Epithelial cell of proximal tubule (primary cell): Measurements from ENCODE around the gene FREM2. TPM values are rescaled to one million over a fixed set of nuclear protein-coding genes. Genes with fewer than 3 reads are reported as not detected.

Experiments used
- DNase-seq: peaks from one replicate; pipeline ENCODE4 v3.0.0-alpha.2; 2011; ENCODE audit warnings: low read depth
- H3K4me3 ChIP-seq: 2 replicates; pipeline ENCODE4 v1.5.1; 2011; ENCODE audit warnings: low read depth, mild to moderate bottlenecking, low read length
- total RNA-seq: library from RNA; depleted of rRNA; stranded (reverse); fragments of >200 nt; gene quantifications from 2 replicates; pipeline ENCODE4 v1.2.3, GENCODE V29; 2015
- TF ChIP-seq, protein P1 (sequence below): conservative IDR thresholded peaks from 2 replicates; pipeline ENCODE4 v1.5.1; 2012; ENCODE audit warnings: low read depth, mild to moderate bottlenecking, low read length

The FREM2 gene
- total RNA-seq, 1 donor from 2014 or later: 3.7 TPM

DNA sequence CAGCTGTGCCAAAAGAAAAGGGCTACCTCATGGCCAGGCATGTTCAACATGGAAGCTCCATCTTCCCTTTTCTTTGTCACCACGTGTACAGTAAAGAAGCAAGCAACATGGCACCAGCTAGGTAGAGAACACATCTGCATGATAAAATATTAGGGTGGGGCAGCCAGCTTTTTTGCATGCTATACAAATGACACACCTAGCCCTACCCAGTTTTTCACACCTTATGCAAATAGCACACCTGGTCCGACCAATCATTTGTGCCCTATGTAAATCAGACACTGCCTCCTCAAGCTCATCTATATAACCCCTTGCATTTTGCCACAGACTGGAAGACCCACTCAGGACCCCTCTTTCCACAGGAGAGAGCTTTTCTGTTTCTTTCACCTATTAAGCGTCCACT lies 218.2 kb downstream of the FREM2 start:
- H3K4me3 ChIP-seq: no peak overlapping the region
- TF ChIP-seq, protein P1, sequence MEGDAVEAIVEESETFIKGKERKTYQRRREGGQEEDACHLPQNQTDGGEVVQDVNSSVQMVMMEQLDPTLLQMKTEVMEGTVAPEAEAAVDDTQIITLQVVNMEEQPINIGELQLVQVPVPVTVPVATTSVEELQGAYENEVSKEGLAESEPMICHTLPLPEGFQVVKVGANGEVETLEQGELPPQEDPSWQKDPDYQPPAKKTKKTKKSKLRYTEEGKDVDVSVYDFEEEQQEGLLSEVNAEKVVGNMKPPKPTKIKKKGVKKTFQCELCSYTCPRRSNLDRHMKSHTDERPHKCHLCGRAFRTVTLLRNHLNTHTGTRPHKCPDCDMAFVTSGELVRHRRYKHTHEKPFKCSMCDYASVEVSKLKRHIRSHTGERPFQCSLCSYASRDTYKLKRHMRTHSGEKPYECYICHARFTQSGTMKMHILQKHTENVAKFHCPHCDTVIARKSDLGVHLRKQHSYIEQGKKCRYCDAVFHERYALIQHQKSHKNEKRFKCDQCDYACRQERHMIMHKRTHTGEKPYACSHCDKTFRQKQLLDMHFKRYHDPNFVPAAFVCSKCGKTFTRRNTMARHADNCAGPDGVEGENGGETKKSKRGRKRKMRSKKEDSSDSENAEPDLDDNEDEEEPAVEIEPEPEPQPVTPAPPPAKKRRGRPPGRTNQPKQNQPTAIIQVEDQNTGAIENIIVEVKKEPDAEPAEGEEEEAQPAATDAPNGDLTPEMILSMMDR: no peak
- DNase-seq: no peak

DNA sequence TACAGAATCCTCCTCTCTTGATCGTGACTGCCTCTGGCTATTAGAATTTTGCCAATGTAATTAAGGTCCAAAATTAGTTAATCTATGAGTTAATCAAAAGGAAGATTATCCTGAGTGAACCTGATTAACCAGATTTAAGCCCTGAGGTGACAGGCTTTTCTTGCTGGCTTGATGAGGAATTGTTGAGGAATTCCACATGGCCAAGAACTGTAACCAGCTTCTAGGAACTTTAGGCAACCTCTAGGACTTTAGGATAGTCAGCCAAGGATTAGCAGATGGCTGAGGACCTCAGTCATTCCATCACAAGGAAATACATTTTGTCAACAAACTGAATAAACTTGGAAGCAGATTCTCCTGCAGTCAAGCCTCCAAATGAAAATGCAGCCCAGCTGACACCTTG lies 219.0 kb downstream of the FREM2 start:
- peak; percentile 42 for DNase-seq
- TF ChIP-seq, protein P1: no peak
- no peak overlapping the region for H3K4me3 ChIP-seq

DNA sequence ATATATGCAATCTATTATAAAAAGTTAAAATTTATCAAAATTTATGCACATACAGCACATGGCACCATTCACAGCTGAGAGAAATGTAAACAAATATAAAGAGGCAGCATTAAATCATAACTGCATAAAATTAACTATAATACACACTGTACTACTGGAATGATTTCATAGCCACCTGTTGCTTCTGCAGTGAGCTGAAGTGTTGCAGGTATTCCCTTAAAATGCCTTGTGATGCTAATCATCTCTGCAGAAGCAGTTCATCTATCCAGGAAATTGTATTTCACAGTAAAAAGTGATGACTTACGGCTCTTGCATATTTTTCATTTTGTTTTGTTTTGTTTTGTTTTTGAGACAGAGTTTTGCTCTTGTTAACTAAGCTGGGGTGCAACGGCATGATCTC lies 221.7 kb downstream of the FREM2 start:
- no peak for DNase-seq
- no peak overlapping the region for H3K4me3 ChIP-seq
- TF ChIP-seq, protein P1: no peak

DNA sequence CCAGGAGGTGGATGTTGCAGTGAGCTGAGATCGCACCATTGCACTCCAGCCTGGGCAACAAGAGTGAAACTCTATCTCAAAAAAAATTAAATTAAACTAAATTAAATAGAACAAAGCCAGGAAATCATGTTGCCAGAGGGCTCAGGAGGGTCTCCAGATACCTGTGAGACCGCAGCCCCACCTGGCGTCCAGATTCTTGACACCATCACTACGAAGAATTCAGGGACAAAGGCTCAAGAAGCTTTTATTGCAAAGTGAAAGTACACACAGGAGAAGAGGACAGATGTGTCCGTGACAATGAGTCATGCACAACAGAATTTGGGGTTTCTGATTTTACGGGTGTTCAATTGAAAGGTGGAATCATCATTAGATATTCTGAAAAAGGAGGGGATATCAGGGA lies 227.2 kb downstream of the FREM2 start:
- no peak for DNase-seq
- no peak overlapping the region for H3K4me3 ChIP-seq
- TF ChIP-seq, protein P1: no peak

DNA sequence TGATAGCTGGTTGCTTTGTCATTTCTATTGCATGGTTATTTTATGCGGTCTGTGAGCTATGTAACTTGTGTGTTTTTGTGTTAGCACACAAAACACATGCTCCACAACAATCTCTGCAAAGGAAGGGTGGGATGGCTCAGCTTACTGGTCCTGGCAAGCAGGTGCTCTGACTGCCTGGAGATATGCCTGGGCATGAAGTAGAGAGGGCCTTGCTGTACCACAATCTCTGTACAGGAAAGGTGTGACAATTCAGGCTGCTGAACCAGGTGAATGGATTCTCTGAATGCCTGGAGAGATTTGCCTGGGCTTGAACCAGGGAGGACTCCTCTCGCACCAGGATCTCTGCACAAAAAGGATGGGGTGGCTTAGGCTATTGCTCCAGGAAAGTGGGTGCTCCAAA lies 234.2 kb downstream of the FREM2 start:
- no peak overlapping the region for H3K4me3 ChIP-seq
- TF ChIP-seq, protein P1: no peak
- DNase-seq: no peak

DNA sequence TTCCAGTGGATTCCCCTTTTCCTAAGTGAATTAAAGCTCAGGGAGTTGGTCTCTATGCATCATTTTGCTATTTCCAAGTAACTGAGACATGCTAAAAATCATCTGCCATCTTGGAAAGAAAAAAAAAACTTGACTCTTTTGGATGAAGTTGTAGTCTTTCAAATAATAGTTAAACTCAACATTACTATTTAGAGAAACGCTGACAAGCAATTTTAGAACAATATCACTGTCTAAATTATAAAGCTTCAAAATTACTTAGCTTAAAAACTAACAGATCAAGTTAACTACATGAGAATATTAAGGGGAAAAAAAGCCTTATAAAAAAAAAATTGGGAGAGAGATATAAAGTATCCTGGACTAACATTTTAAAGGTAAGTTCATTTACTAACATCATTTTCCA lies 235.3 kb downstream of the FREM2 start:
- no peak for DNase-seq
- no peak overlapping the region for H3K4me3 ChIP-seq
- TF ChIP-seq, protein P1: no peak

DNA sequence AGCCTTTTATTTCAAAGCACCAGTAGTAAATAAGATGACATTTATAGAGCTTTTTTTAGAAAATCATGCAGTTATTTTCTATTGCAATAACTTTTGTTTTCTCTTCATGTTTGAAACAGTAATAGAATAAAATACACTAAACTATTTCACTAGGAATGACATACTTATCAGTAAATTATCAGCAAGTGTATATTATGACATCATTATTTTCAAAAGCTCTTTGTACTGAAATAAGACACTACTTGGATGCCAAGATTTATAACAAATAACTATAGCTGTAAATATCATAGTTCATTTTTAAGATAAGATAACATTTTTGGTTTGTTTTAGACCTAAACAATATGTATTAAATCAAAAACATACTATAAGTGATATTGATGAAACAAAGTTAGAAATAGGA lies 246.9 kb downstream of the FREM2 start:
- TF ChIP-seq, protein P1: no peak
- DNase-seq: no peak
- no peak overlapping the region for H3K4me3 ChIP-seq
